ENCODE measurements around the gene CREB3L2.
A peak's percentile ranks its signal among the peaks of the same experiment; 100 is the strongest.

The CREB3L2 gene

GRCh38 chr7:137903382-137904169 is 98.3 kb downstream of the CREB3L2 start:
- in situ Hi-C loops (cut with HindIII; ENCODE audit: low pct_unique_long_range_greater_than_20kb, low sequenced_read_pairs) = no loop called here
- no peak for TF ChIP-seq JUND (IDR thresholded peaks at IDR 0.05; ENCODE audit: low read depth)
- peak; percentile 36 to 74 for DNase-seq (ENCODE audit: low read depth in 1 of 2, low spot score in 1 of 2)

DNA sequence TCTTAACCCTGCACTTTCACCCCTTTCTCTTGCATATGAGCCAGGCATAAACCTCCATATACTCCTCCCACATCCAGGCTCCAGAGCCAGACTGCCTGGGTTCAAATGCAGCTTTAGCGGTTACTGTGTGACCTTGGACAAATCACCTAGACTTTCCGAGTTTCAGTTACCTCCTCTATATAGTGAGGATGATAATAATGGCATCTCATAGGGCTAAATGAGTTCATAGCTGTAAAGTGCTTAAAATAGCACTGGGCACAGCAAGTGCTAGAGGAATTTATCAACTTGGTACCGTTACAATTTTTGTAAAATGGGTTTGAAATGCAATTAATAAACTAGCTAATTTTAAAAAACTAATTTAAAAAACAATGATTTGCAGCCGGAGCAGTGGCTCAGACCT is 101.7 kb downstream of the CREB3L2 start:
- TF ChIP-seq JUND (IDR thresholded peaks at IDR 0.05; ENCODE audit: low read depth) = no peak
- in situ Hi-C loops (cut with HindIII; ENCODE audit: low pct_unique_long_range_greater_than_20kb, low sequenced_read_pairs) = no loop called here
- DNase-seq (ENCODE audit: low read depth in 1 of 2, low spot score in 1 of 2) = no peak

- peak; percentile 37 to 72 for DNase-seq (ENCODE audit: low read depth in 1 of 2, low spot score in 1 of 2)
- TF ChIP-seq JUND (IDR thresholded peaks at IDR 0.05; ENCODE audit: low read depth) = no peak
- in situ Hi-C loops (cut with HindIII; ENCODE audit: low pct_unique_long_range_greater_than_20kb, low sequenced_read_pairs) = no loop called here
These were observed 102.8 kb downstream of the CREB3L2 start for GRCh38 chr7:137898839-137899721.

- no peak for DNase-seq (ENCODE audit: low read depth in 1 of 2, low spot score in 1 of 2)
- no peak for TF ChIP-seq JUND (IDR thresholded peaks at IDR 0.05; ENCODE audit: low read depth)
- in situ Hi-C loops (cut with HindIII; ENCODE audit: low pct_unique_long_range_greater_than_20kb, low sequenced_read_pairs) = no loop called here
These were observed 106.3 kb downstream of the CREB3L2 start for GRCh38 chr7:137895301-137896221.

DNA sequence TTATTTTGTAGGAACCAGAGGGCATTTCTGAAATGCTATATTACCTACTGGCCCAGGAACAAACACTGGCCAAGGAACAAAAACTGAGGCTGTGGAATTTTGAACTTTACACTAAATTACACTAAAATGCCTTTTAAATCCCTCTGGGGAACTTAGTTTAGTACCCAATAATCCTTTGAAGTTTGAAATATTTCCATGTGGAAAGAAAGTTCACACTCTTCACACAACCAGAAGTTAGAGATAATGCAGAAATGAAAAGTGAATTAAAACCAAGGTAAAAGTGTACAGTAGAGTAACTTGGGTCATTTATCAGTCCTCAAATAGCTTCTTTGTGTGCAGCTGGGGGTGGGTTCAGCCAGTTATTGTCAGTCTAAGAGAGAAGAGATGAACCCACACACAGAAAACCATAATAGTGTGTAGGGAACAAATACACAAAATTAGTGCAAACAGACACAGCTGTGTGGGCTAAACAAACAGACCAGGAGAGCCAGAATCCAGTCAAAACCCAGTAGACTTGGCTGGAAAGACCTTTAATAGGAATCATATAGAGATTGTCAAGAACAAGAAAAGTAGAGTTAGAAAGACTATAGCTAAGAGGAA is 108.6 kb downstream of the CREB3L2 start:
- in situ Hi-C loops (cut with HindIII; ENCODE audit: low pct_unique_long_range_greater_than_20kb, low sequenced_read_pairs) = no loop called here
- no peak for TF ChIP-seq JUND (IDR thresholded peaks at IDR 0.05; ENCODE audit: low read depth)
- DNase-seq (ENCODE audit: low read depth in 1 of 2, low spot score in 1 of 2) = no peak

GRCh38 chr7:137891016-137891655 is 110.8 kb downstream of the CREB3L2 start:
- in situ Hi-C loops (cut with HindIII; ENCODE audit: low pct_unique_long_range_greater_than_20kb, low sequenced_read_pairs) = no loop called here
- no peak for TF ChIP-seq JUND (IDR thresholded peaks at IDR 0.05; ENCODE audit: low read depth)

DNA sequence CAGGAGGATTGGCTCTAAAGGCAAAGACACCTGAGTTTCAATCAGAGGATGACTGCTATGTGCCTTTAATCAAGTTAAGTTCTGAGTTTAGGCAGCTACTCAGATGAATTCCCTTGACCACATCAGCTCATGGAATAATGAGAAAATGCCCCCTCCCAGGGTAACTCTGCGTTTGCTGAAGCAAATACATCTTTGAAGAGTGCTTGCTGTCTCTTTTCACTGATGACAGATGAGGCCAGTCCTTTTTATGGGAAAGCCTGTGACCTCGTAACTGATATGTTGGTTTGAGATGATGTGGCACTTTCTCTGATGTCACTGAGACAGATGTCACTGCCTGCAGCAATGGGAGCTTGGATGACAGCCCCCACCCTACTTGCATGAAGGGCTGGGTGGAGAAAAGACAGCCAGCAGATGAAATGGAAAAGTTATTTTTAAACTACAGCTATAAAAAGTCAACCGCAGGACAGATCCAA is 111.4 kb downstream of the CREB3L2 start:
- in situ Hi-C loops (cut with HindIII; ENCODE audit: low pct_unique_long_range_greater_than_20kb, low sequenced_read_pairs) = no loop called here
- no peak for DNase-seq (ENCODE audit: low read depth in 1 of 2, low spot score in 1 of 2)
- no peak for TF ChIP-seq JUND (IDR thresholded peaks at IDR 0.05; ENCODE audit: low read depth)

More at GRCh38 chr7:137891016-137891655, 110.8 kb downstream of the CREB3L2 start:
- no peak for DNase-seq (ENCODE audit: low read depth in 1 of 2, low spot score in 1 of 2)

DNA sequence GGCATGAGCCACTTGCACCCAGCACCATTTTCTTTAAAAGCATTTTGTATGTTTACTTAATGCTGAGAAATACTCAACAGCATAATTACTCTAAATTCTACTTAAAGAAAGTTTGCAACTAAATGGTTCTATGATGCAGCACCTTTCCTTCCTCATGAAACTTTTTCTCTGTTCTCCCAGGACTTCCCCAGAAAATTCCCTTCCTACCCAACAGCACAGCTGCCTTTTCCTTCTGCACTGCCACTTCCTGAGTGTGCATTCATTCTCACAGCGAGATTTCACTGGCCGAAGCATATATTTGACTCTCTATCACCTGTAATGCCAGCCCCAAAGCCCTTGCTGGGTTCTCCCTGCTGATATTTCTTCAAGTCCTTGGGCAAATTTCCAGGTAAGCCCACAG is 113.6 kb downstream of the CREB3L2 start:
- in situ Hi-C loops (cut with HindIII; ENCODE audit: low pct_unique_long_range_greater_than_20kb, low sequenced_read_pairs) = no loop called here
- no peak for DNase-seq (ENCODE audit: low read depth in 1 of 2, low spot score in 1 of 2)
- no peak for TF ChIP-seq JUND (IDR thresholded peaks at IDR 0.05; ENCODE audit: low read depth)

GRCh38 chr7:137886746-137887145 is 115.1 kb downstream of the CREB3L2 start:
- no peak for TF ChIP-seq JUND (IDR thresholded peaks at IDR 0.05; ENCODE audit: low read depth)
- DNase-seq (ENCODE audit: low read depth in 1 of 2, low spot score in 1 of 2) = no peak
- in situ Hi-C loops (cut with HindIII; ENCODE audit: low pct_unique_long_range_greater_than_20kb, low sequenced_read_pairs) = no loop called here

DNA sequence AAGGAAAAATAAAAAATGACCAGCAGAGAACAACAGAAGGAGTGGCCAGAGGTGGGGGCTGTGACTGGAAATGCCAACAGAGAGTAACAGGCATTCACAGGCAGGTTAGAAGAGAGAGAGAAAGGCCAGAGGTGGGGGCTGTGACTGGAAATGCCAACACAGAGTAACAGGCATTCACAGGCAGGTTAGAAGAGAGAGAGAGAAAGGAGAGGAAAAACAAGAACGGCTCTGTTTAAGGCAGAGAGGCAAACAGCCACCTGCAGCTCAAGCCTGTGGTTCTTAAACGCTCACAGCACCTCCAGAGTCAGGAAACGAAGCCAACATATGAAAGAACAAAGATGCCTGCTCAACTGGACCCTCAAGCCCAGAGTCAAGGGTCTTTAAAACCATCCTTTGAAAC is 115.6 kb downstream of the CREB3L2 start:
- in situ Hi-C loops (cut with HindIII; ENCODE audit: low pct_unique_long_range_greater_than_20kb, low sequenced_read_pairs) = no loop called here
- DNase-seq (ENCODE audit: low read depth in 1 of 2, low spot score in 1 of 2) = no peak
- no peak for TF ChIP-seq JUND (IDR thresholded peaks at IDR 0.05; ENCODE audit: low read depth)

- TF ChIP-seq JUND (IDR thresholded peaks at IDR 0.05; ENCODE audit: low read depth) = no peak
- no peak for DNase-seq (ENCODE audit: low read depth in 1 of 2, low spot score in 1 of 2)
- in situ Hi-C loops (cut with HindIII; ENCODE audit: low pct_unique_long_range_greater_than_20kb, low sequenced_read_pairs) = no loop called here
These were observed 116.2 kb downstream of the CREB3L2 start for GRCh38 chr7:137885678-137886077.

All from T47D (cell line).